DND-41 (cell line): ENCODE data around the gene RAB7A.

ENCODE experiments used
- EZH2 ChIP-seq: IDR thresholded peaks from 3 replicates; pipeline ENCODE4 v1.6.1; 2012; ENCODE audit warnings: borderline replicate concordance, low read depth, mild to moderate bottlenecking, moderate library complexity, low read length, inconsistent platforms; ENCODE audit not compliant: severe bottlenecking
- TF ChIP-seq, protein P1 (sequence below): IDR thresholded peaks from 2 replicates; pipeline ENCODE4 v1.5.1; 2012; ENCODE audit warnings: borderline replicate concordance, low read length, moderate library complexity, mild to moderate bottlenecking; ENCODE audit not compliant: poor library complexity, severe bottlenecking; ENCODE audit errors: extremely low read depth

DNA sequence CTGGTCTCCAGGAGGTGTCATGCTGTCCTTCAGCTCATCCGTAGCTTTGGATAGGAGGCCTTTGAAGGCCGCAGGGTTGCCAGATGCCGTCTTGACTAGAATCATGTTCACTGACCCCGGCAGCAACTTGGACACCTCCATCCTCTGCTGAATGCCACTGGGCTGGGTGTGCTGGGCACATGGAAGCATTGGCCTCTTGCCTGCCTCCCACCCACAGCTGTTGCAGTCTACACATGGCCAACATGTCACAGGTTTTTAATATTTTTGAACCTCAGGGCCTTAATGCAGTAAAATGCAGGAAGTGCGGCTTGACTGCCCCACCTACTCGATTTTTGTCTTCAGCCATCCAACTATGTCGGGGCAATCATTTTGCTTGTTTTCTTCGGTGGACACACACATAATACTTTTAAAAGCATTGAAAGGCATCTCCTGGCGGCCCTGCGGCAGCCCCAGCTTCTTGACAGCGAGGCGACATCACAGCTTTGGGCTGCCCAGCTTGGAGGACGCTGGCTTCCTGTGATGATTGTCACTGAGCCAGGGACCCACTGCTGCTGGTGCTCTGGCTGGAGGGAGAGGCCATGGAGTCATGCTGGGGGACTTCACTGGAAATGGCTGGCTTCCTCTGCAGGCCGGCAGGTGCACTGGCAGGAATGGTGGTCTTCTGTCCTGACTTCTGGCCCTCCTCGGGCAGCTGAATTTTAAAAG lies 121.8 kb downstream of the RAB7A start:
- TF ChIP-seq EZH2: no peak
- TF ChIP-seq, protein P1, sequence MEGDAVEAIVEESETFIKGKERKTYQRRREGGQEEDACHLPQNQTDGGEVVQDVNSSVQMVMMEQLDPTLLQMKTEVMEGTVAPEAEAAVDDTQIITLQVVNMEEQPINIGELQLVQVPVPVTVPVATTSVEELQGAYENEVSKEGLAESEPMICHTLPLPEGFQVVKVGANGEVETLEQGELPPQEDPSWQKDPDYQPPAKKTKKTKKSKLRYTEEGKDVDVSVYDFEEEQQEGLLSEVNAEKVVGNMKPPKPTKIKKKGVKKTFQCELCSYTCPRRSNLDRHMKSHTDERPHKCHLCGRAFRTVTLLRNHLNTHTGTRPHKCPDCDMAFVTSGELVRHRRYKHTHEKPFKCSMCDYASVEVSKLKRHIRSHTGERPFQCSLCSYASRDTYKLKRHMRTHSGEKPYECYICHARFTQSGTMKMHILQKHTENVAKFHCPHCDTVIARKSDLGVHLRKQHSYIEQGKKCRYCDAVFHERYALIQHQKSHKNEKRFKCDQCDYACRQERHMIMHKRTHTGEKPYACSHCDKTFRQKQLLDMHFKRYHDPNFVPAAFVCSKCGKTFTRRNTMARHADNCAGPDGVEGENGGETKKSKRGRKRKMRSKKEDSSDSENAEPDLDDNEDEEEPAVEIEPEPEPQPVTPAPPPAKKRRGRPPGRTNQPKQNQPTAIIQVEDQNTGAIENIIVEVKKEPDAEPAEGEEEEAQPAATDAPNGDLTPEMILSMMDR: no peak
